Activated CD4-positive, alpha-beta T cell treated with anti-CD3 and anti-CD28 coated beads for 36 hours (primary cell): Measurements from ENCODE around the gene MAOB. TPM values are rescaled to one million over a fixed set of nuclear protein-coding genes. Genes with fewer than 3 reads are reported as not detected.
"Not testable (repeated sequence)": the region's sequence is repeated elsewhere in the genome, so short reads cannot be mapped to it uniquely, and the experiment has no call there.

Experiments
- ATAC-seq: fragments of 200-7000 bp; cut with Tn5 transposase; one replicate; pipeline ENCODE4 v1.10.0; 2021; ENCODE audit warnings: mild to moderate bottlenecking, moderate library complexity
- CTCF ChIA-PET: fragments of 350-600 bp; sonication (Branson Sonifier 250); formaldehyde crosslinking; loops from one replicate; lab custom pipeline; 2021; ENCODE audit warnings: antibody characterized with exemption; lab: Charles Lee
- POLR2A ChIA-PET: fragments of 350-600 bp; sonication (Branson Sonifier 250); formaldehyde crosslinking; loops from one replicate; lab custom pipeline; 2021; ENCODE audit warnings: antibody characterized with exemption, inconsistent platforms; lab: Charles Lee
- DNase-seq: peaks from one replicate; pipeline ENCODE4 v3.0.0-alpha.2; 2020
- H3K27ac Mint-ChIP-seq: one replicate; pipeline ENCODE4 v1.8.0; 2021; ENCODE audit warnings: mixed read lengths
- H3K27me3 Mint-ChIP-seq: one replicate; pipeline ENCODE4 v1.8.0; 2021; ENCODE audit warnings: mixed read lengths
- H3K36me3 Mint-ChIP-seq: one replicate; pipeline ENCODE4 v1.8.0; 2021; ENCODE audit warnings: low read depth, mixed read lengths
- H3K4me1 Mint-ChIP-seq: one replicate; pipeline ENCODE4 v1.8.0; 2021; ENCODE audit warnings: mixed read lengths
- H3K4me3 Mint-ChIP-seq: one replicate; pipeline ENCODE4 v1.8.0; 2021; ENCODE audit warnings: mild to moderate bottlenecking, moderate library complexity, mixed read lengths
- H3K9me3 Mint-ChIP-seq: one replicate; pipeline ENCODE4 v1.8.0; 2021; ENCODE audit warnings: low read depth, mixed read lengths
- intact Hi-C, 2 experiments: fragments of 100-400 bp; cut with DNase I in 1 of 2; cut with micrococcal nuclease in 1 of 2; formaldehyde crosslinking; loops; one replicate each; pipeline versions ENCODE4 v1.14.2 to v1.15.1; 2022 to 2024; cut with DNase I, micrococcal nuclease
- total RNA-seq, 2 experiments: library from RNA; stranded (reverse); gene quantifications; one replicate each; pipeline ENCODE4 v1.2.3, GENCODE V29; 2021

Gene MAOB
- under 1 TPM; 0.09 to 0.21 TPM for total RNA-seq

DNA sequence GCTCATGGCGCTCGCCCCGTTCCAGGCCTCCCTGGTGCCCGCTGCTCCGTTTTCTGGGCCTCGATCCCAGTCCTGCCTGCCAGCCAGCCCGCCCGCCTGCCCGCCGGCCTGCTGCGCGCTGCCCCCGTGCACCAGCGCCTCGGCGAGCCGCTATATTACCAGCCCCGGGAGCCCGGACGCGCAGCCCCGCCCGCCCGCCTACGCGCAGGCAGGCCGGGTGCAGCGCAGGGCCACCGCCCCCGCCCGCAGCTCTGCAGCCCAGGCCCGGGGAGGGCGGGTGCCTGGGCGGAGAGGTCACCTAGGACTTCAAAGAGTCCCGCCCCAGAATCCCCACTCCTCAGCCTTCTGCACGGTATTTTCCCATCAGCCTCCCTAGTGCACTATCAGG, at the start of gene MAOB:
Gene MAOB (minus strand): TSS at position 157 of the 388 bp plus-strand sequence. CDS start 151 bp downstream, at position 6.
- peak; percentile 65 for ATAC-seq
- DNase-seq, result peak; percentile 48
- H3K4me1 Mint-ChIP-seq, result peaks cover 8% of the 10 kb centered on the region
- ChIA-PET CTCF (no interaction called here), POLR2A (no interaction called here)
- intact Hi-C loops, result no loop called here
- H3K36me3 Mint-ChIP-seq, result no peaks in the 10 kb centered on the region
- H3K4me3 Mint-ChIP-seq, result no peak within 1 kb of the TSS
- H3K27ac Mint-ChIP-seq, result no peak within 1 kb of the TSS
- no peaks in the 10 kb centered on the region for H3K9me3 Mint-ChIP-seq
- peaks cover 14% of the 10 kb centered on the region for H3K27me3 Mint-ChIP-seq

DNA sequence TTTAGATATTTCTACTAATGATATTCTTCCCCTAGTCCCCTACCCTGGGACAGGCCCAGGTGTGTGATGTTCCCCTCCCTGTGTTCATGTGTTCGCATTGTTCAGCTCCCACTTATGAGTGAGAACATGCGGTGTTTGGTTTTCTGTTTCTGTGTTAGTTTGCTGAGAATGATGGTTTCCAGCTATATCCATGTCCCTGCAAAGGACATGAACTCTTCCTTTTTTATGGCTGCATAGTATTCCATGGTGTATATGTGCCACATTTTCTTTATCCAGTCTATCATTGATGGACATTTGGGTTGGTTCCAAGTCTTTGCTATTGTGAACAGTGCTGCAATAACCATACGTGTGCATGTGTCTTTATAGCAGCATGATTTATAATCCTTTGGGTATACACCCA, 39.8 kb upstream of the MAOB start:
- POLR2A ChIA-PET, H3K9me3 Mint-ChIP-seq, H3K4me3 Mint-ChIP-seq: not testable (repeated sequence)

DNA sequence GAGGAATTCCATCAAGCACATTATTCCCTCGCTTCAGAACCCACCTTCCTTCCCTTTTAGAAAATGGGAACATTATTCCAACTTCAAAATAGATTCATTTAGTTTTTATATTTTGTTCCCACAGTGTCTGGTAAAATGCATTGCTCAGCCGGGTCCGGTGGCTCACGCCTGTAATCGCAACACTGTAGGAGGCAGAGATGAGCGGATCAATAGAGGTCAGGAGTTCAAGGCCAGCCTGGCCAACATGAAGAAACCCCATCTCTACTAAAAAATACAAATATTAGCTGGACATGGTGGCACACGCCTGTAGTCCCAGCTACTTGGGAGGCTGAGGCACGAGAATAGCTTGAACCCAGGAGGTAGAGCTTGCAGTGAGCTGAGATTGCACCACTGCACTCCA, 28.5 kb upstream of the MAOB start:
- POLR2A ChIA-PET, H3K4me1 Mint-ChIP-seq, H3K36me3 Mint-ChIP-seq, CTCF ChIA-PET, H3K4me3 Mint-ChIP-seq, H3K27me3 Mint-ChIP-seq, intact Hi-C loops, DNase-seq, ATAC-seq, H3K27ac Mint-ChIP-seq, H3K9me3 Mint-ChIP-seq: not testable (repeated sequence)

More for the DNA sequence above, 39.8 kb upstream of the MAOB start:
- ATAC-seq, CTCF ChIA-PET, H3K27me3 Mint-ChIP-seq, H3K36me3 Mint-ChIP-seq, DNase-seq, H3K27ac Mint-ChIP-seq, intact Hi-C loops, H3K4me1 Mint-ChIP-seq: not testable (repeated sequence)

DNA sequence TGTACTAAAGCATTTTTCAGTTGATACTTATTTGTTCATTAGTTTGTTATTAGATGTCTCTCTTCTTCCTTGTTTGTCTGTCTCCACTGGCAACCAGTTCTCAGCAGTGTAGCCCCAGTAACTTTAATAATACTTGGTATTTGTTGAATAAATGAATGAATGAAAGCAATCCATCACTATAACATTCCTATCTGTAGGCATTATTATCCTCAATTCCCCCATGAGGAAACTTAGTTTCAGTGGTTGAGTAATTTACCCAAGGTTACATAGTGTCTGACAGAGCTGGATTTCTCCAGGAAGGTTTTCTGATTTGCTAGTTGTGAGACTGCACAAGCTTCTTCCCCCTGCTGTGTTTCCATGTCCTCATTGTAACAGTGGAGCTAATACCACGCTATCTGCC, 27.8 kb upstream of the MAOB start:
- ATAC-seq (no peak), DNase-seq (no peak)
- intact Hi-C loops, result no loop called here
- Mint-ChIP-seq H3K9me3 (no peaks in the 10 kb centered on the region), H3K36me3 (no peaks in the 10 kb centered on the region), H3K4me3 (no peak overlapping the region), H3K4me1 (no peaks in the 10 kb centered on the region), H3K27me3 (peaks cover 2% of the 10 kb centered on the region), H3K27ac (no peak overlapping the region)
- ChIA-PET POLR2A (no interaction called here), CTCF (no interaction called here)

DNA sequence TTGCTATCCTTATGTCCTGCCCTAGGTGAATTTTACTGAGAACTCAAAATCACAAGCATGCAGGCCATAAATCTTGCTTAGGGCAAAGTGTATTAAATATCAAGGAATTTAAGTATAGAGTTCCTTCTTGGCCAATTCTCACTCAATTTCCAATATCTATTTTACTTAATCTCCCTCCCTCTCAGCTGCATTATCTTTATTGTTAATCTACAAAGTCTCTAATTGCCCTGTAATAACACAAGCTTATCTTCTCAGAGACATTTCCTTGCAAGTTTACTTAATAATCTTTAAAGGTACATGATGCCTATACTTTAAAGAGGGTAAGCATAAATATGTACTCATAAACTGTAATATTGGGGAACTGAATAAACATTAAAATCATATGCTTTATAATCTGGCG, 26.9 kb upstream of the MAOB start:
- Mint-ChIP-seq H3K9me3 (no peaks in the 10 kb centered on the region), H3K36me3 (no peaks in the 10 kb centered on the region), H3K4me1 (no peaks in the 10 kb centered on the region), H3K4me3 (no peak overlapping the region), H3K27me3 (peaks cover 2% of the 10 kb centered on the region), H3K27ac (no peak overlapping the region)
- ATAC-seq, result no peak
- no peak for DNase-seq
- intact Hi-C loops, result no loop called here
- CTCF ChIA-PET, result no interaction called here
- POLR2A ChIA-PET, result no interaction called here

DNA sequence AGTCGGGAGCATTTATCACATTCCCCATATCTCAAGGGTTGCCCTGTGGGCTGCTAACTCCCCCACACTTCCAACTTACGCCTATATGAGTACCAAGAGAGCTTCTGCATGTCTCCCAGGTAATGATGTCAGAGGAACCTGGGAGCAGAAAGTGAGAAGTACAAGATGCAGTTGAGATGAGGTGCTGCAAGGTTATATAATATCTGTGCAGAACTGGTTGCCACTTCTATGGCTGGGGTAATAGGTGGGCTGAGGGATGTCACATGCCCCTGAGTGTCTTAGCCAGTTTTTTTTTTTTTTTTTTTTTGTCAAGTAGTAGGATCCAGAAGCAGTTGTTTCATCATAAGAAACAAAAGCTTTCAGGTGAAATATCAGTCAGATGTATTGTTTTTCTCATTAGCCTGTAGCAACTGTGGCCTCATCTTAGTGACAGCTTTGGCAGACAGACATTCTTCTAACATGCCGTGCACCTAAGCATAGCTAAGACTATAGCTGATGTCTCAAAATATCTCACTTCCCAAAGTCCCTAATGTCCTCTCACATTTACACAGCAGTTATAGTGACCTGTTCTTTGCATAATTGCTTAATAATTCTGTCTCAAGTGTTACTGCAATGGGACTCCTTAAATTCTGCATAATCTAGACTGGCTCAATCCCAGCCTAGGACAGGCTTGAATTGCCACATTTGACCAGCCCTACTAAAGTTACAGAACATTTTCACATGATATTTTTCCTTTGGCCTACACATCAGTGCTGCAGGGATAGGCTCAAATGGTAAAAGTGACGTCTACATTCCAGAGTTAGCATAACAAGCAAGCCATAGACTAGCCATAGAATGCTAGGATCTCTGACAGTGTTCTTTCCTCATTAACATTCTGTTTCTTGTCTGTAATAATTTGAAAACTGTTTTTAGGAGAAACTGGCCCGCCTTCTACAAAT, 17.9 kb upstream of the MAOB start:
- intact Hi-C loops, result no loop called here
- POLR2A ChIA-PET, result no interaction called here
- H3K4me3 Mint-ChIP-seq, result no peak overlapping the region
- no peaks in the 10 kb centered on the region for H3K9me3 Mint-ChIP-seq
- H3K27ac Mint-ChIP-seq, result no peak overlapping the region
- no peak for ATAC-seq
- no peaks in the 10 kb centered on the region for H3K27me3 Mint-ChIP-seq
- H3K4me1 Mint-ChIP-seq, result no peaks in the 10 kb centered on the region
- CTCF ChIA-PET, result no interaction called here
- no peak for DNase-seq
- no peaks in the 10 kb centered on the region for H3K36me3 Mint-ChIP-seq

DNA sequence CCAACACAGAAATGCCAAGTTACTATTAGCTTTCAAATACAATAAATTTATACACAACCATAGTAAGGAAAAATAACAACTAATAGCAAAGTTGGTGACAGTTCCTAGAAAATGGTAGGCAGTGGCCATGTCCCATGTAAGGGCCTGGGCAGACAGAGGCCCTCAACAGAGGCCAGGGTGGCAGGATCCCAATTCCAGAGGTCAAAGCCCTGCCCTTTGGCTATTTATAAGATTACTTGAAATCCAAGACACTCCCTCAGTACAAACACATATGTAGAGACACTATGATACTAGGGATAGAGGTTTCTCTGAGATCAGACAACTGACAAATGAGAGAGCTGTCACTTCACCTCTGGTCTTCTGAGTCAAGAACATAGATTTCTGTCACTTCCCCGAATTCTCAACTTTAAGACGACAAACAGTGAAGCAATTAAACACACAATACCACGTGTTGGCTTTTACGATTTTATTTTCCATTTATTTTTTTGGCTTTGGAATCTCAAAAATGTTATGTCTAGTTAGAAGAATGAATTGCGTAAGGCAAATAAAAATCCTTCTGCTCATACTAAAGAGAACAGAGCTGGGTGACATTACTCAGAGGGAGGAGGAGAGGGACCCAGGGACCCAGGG, 16.3 kb upstream of the MAOB start:
- intact Hi-C loops, result no loop called here
- Mint-ChIP-seq H3K27ac (no peak overlapping the region), H3K4me1 (no peaks in the 10 kb centered on the region), H3K36me3 (no peaks in the 10 kb centered on the region), H3K27me3 (no peaks in the 10 kb centered on the region), H3K9me3 (no peaks in the 10 kb centered on the region), H3K4me3 (no peak overlapping the region)
- CTCF ChIA-PET, result no interaction called here
- ATAC-seq (no peak), DNase-seq (no peak)
- POLR2A ChIA-PET, result no interaction called here

DNA sequence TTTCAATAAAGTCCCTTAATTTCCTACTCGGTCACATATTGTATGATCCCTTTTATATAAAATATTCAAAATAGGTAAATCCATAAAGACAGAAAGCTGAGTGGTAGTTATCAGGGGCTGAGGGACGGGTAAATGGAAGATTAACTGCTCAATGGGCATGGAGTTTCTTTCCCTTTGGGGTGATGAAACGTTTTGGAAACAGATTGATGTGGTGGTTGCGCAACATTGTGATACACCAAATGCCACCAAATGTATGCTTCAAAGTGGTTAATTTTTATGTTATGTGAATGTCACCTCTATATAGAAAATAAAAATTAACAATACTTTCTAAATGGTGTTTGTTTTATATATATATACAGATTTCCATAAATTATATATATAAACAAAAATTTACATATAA, 15.0 kb upstream of the MAOB start:
- ChIA-PET POLR2A (no interaction called here), CTCF (no interaction called here)
- Mint-ChIP-seq H3K4me1 (no peaks in the 10 kb centered on the region), H3K36me3 (no peaks in the 10 kb centered on the region), H3K9me3 (no peaks in the 10 kb centered on the region), H3K4me3 (no peak overlapping the region), H3K27me3 (no peaks in the 10 kb centered on the region), H3K27ac (no peak overlapping the region)
- ATAC-seq (no peak), DNase-seq (no peak)
- intact Hi-C loops, result no loop called here

DNA sequence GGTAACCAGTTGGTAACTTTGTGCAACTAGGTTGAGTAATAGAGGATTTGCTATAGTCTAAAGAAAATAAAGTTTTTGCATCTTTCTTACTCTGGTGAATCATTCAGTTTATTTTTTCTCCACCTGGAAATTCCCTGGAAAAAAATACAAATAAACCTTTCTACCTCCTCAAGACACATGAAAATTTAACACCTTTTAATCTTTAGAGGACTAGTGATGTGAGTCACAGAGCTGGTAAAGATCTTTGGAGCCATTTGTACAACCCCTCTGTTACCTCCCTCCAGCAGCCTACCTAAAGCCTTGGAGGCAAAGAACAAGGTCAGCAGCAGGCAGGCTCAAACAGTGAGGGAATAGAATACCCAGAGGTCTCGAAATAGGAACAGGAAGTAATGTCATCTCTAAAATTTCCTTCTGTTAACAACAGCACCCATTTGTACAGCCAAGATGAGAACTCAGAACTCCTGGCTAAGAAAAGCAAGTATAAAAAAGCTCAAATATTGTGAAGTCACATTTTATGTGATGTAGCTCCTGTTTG, 10.2 kb upstream of the MAOB start:
- DNase-seq (no peak), ATAC-seq (no peak)
- ChIA-PET CTCF (no interaction called here), POLR2A (no interaction called here)
- H3K36me3 Mint-ChIP-seq, result no peaks in the 10 kb centered on the region
- H3K9me3 Mint-ChIP-seq, result peaks cover 1% of the 10 kb centered on the region
- no peak overlapping the region for H3K27ac Mint-ChIP-seq
- intact Hi-C loops, result no loop called here
- no peak overlapping the region for H3K4me3 Mint-ChIP-seq
- H3K4me1 Mint-ChIP-seq, result no peaks in the 10 kb centered on the region
- H3K27me3 Mint-ChIP-seq, result peaks cover 6% of the 10 kb centered on the region

DNA sequence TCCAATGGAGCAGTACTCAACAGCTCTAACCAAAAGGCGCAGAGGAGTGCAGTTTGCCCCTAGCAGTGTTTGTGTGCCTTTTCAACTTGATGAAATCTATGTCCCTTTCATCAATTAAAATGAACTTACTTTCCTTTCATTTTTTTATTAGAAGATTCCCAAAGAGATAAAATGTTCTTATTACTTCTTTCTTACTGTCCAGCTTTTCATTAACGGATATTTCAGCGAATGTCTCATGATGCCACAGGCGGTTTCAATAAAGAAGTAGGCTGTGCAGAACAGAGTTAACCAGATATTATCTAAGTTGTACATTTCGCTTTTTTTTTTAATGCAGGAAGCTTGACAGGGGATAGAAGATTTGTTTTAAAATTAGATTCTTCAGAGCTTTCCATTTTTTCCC, 3.4 kb upstream of the MAOB start:
- DNase-seq (no peak), ATAC-seq (no peak)
- ChIA-PET POLR2A (no interaction called here), CTCF (no interaction called here)
- no peaks in the 10 kb centered on the region for H3K36me3 Mint-ChIP-seq
- no peak overlapping the region for H3K4me3 Mint-ChIP-seq
- no peak overlapping the region for H3K27ac Mint-ChIP-seq
- H3K9me3 Mint-ChIP-seq, result peaks cover 1% of the 10 kb centered on the region
- peaks cover 2% of the 10 kb centered on the region for H3K4me1 Mint-ChIP-seq
- peaks cover 8% of the 10 kb centered on the region for H3K27me3 Mint-ChIP-seq
- intact Hi-C loops, result no loop called here

DNA sequence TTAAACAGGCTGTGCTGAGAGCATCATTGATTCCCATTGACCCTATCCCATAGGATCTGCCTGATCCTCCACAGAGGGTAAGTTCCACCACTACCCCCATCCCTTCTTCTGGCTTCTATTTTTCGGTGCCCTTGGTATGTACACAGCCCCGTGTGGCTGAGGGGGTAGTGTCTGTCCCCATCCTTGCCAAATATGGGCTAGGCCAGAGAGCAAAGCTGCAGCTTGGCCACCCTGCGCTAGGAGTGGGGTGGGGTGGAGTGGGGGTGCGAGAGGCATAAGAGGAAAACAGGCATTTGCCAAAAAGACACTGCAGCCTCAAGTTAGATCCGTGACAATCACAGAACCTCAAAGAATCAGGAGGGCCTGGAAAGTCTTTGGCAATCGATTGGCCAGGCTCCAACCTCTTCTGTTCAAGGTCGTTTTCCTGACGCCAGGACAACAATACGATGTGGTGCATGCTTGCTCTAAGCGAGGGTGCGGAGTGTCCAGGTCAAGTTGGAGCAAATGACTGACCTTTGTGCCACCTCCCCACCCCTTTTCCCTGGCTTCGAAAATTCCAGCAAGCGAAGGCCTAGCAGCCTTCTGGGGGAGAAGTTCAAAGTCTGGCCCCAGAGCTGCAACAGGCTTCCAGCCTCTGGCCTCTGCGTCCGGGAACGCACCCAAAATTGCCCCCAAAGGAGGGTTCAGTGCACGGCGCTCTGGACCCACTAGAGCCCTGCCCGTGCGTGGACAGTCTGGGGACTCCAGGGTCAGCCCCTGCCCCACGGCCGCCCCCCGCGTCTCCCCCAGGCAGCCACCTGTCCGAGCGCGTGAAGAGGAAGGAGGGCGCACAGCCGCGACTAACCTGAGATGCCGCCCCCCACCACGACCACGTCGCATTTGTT, 598 bp downstream of the MAOB start:
- intact Hi-C loops, result no loop called here
- Mint-ChIP-seq H3K27ac (no peak overlapping the region), H3K4me3 (no peak overlapping the region), H3K36me3 (no peaks in the 10 kb centered on the region), H3K4me1 (peaks cover 8% of the 10 kb centered on the region), H3K9me3 (no peaks in the 10 kb centered on the region), H3K27me3 (peaks cover 14% of the 10 kb centered on the region)
- POLR2A ChIA-PET, result no interaction called here
- no peak for ATAC-seq
- DNase-seq, result no peak
- CTCF ChIA-PET, result no interaction called here
